HG02885 (cell line): ENCODE results near the gene VEGFC.

Experiments
- ATAC-seq: cut with Tn5 transposase; IDR thresholded peaks from one replicate; pipeline ENCODE4 v1.9.1; 2021; ENCODE audit warnings: mild to moderate bottlenecking; ENCODE audit not compliant: unreplicated experiment, poor library complexity

The VEGFC gene

GRCh38 chr4:176767183-176767582 lies 25.5 kb downstream of the VEGFC start:
- no peak for ATAC-seq

DNA sequence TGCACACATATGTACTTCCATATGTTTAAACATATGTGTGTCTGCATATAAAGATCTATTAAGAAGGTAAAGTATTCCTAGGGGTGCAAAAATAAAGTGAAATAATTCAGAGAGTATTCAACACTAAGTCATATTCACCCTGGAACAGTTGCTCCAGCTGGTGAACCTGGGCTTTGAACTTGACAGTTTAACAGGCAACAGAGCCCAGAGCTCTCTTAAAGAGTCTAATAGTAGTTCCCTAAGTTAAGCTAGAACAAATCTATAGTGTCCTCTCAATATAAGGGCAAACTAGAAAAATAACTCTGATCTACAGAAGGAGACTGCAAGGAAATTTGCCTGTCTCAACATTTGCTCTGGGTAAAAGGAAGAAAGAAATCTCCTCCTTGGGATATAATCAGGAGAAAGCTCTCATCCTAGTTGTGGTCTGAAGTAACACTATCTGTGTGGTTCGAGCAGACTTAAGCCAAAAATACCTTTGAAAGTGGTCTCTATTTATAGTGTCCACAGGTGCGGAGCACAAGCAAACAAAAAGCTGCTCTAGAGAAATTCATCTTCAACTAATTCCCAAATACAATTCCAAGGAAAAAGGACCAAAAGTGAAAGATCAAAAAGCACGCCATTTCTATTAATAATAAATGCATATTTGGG lies 29.9 kb downstream of the VEGFC start:
- no peak for ATAC-seq

DNA sequence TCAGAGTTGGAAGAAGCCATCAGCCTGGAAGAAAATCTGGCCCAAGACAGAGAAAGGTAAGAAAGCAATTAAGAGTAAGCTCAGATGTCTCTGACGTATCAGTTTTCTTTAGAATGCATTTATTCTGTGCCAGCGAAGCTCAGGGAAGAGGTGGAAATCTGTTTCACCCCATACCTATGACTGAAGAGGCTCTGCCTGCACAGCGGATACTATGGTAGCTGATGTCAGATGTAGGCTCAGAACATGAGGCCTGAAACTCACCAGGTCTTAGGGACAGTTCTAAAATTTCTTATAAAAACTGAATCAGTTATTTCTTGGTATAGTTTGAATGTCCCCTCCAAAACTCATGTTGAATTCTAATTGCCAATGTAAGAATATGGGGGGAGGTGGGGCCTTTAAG lies 30.9 kb downstream of the VEGFC start:
- no peak for ATAC-seq

GRCh38 chr4:176760471-176760870 lies 32.3 kb downstream of the VEGFC start:
- no peak for ATAC-seq

DNA sequence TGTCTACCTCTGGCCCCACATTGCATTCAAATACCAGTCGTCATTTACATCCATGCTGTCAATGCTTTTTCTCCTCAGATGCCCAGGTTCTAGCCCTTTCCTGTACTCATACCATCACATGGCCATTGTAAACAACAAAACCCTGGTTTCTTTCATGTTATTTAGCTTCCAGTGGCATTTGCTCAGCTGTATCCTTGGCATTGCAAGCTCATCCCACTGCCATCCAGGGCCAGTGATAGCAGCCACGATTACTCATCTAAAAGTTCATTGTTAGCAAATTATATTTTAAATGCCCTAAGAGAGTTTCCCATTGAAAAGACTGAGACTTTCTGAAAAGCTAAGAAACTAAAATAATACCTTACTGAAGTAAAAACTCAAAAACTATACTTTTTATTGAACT lies 34.0 kb downstream of the VEGFC start:
- ATAC-seq: no peak

DNA sequence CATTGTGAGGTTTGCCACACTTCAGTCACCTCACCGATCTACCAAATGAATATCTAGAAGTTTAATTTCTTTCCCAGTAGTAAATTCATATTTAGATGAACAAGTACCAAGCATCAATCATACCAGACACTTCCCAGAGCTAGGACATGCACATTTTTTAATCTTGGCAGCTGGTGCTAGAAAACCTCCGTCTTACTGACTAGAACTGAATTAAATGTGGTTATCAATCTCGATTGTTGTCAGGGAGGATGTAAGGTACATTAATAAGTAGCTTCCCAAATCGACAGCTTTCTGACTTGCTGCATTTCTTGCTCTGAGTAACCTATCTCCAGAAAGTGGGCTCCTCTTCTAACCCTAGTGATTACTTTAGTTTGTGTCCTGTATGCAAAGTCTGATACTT lies 34.4 kb downstream of the VEGFC start:
- ATAC-seq: no peak

GRCh38 chr4:176755613-176756012 lies 37.1 kb downstream of the VEGFC start:
- no peak for ATAC-seq

GRCh38 chr4:176755001-176755400 lies 37.7 kb downstream of the VEGFC start:
- no peak for ATAC-seq

GRCh38 chr4:176753049-176753448 lies 39.7 kb downstream of the VEGFC start:
- no peak for ATAC-seq

- ATAC-seq: no peak
These were observed 40.5 kb downstream of the VEGFC start for GRCh38 chr4:176752191-176752749.

GRCh38 chr4:176751061-176751460 lies 41.7 kb downstream of the VEGFC start:
- no peak for ATAC-seq

DNA sequence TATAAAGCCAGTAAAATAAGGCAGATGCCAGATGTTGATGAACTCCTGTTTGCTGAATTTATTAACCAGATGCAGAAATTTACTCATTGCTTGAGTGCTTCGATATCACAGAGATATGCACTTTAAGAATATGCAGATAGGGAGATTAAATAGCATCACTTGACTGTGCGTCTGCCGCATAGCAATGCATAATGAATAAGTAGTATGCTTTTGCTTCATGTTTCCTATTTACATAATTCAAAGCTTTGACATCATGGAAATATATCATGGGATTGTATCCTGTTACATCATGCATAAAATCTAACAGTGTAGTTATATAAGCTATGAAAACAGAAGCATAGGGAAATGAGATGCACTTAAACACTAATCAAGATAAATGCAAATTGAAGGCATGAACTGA lies 45.9 kb downstream of the VEGFC start:
- ATAC-seq: no peak

- ATAC-seq: no peak
These were observed 46.8 kb downstream of the VEGFC start for GRCh38 chr4:176745902-176746301.

- ATAC-seq: no peak
These were observed 48.6 kb downstream of the VEGFC start for GRCh38 chr4:176744091-176744490.

- ATAC-seq: no peak
These were observed 50.5 kb downstream of the VEGFC start for GRCh38 chr4:176742211-176742610.

GRCh38 chr4:176741253-176741652 lies 51.5 kb downstream of the VEGFC start:
- no peak for ATAC-seq

DNA sequence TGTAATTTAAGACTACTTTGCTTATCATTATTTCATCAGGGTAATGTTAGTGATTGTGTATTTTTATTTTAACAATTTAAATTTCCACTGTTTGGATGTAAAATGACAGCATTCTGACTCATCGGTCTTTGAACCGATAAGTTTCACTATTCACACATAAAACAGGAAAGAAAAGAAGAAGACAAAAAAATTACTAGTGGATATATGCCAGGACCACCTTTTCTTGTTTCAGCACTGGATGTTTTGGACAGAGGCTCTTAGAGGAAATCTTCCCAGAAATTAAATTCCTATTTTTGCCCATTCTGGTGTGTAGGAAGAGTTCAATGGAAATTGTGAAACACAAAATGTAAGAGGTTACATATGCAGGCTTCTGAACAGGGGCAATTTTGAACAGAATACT lies 57.4 kb downstream of the VEGFC start:
- ATAC-seq: no peak

DNA sequence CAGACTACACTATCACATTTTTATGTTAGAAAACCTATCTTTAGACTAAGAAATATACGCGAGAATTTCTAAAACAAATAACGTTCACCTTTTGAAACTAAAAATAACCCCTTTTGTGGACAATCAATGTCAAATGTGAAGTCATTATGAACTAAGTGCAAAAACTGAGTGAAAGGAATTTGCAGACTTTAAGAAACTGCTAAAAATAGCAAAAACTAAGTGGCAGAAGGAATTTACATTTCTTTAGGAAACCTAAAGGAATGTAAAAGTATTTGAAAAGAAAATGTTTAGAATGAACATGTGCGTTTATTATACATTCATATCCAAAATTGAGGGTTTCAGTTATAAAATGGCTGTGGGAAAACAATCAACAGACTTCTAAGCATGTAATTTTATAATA lies 58.3 kb downstream of the VEGFC start:
- ATAC-seq: no peak

DNA sequence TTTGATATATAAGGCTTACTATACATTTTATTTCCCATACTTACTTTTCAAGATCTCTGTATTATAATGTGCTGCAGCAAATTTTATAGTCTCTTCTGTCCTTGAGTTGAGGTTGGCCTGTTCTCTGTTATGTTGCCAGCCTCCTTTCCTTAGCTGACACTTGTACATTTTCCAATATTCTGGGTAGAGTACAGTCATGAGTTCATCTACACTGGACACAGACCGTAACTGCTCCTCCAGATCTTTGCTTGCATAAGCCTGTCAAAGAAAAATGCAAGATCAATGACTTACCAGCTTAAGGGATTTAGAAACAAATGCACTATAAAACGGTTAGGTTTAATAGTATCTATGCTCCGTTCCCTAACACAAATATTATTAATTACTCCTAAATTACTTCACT lies 63.2 kb downstream of the VEGFC start:
- no peak for ATAC-seq

- ATAC-seq: no peak
These were observed 65.9 kb downstream of the VEGFC start for GRCh38 chr4:176726803-176727202.

DNA sequence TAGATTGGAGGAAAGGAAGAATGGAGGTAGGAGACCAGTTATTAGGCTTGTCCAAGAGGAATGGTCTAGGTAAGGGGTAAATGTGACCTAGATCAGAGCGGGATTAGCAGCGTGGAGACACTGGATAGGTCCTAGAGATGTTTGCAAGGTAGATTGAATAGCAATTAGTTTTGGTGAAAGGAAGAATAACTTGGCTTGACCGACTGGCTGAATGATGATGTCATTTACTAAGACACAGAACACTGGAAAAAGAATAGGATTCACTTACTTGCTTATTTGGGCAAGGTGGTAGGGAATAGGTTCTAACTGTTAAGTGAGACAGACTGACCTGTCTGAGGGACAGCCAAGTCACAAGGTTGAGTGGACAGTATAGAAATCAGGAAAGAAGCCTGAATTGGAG lies 71.3 kb downstream of the VEGFC start:
- ATAC-seq: no peak

GRCh38 chr4:176718881-176719280 lies 73.8 kb downstream of the VEGFC start:
- ATAC-seq: no peak

- ATAC-seq: no peak
These were observed 75.5 kb downstream of the VEGFC start for GRCh38 chr4:176717237-176717636.
